ENCODE measurements around the gene SUOX.

DNA sequence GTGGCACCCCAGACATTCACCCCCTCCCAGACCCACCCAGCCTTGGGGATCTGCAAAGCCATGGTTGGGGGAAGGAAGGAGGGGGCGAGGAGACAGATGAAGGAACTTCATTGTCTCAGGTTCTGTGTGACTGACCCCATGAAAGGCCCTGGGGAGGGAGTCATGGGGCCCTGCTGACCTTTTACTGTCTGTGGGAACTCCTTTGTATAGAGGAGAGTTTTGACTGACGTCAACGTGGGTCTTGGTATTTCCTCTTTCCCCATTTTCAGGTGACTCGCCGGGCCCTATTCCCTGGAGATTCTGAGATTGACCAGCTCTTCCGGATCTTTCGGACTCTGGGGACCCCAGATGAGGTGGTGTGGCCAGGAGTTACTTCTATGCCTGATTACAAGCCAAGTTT, 26.3 kb upstream of the SUOX start:
- TF ChIP-seq, protein P1, sequence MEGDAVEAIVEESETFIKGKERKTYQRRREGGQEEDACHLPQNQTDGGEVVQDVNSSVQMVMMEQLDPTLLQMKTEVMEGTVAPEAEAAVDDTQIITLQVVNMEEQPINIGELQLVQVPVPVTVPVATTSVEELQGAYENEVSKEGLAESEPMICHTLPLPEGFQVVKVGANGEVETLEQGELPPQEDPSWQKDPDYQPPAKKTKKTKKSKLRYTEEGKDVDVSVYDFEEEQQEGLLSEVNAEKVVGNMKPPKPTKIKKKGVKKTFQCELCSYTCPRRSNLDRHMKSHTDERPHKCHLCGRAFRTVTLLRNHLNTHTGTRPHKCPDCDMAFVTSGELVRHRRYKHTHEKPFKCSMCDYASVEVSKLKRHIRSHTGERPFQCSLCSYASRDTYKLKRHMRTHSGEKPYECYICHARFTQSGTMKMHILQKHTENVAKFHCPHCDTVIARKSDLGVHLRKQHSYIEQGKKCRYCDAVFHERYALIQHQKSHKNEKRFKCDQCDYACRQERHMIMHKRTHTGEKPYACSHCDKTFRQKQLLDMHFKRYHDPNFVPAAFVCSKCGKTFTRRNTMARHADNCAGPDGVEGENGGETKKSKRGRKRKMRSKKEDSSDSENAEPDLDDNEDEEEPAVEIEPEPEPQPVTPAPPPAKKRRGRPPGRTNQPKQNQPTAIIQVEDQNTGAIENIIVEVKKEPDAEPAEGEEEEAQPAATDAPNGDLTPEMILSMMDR (IDR thresholded peaks at IDR 0.05; ENCODE audit: poor library complexity, severe bottlenecking) = no peak
- TF ChIP-seq EP300 (conservative IDR thresholded peaks at IDR 0.05; ENCODE audit: poor library complexity, severe bottlenecking) = no peak
- TF ChIP-seq POLR2AphosphoS5 (IDR thresholded peaks at IDR 0.05) = no peak
- TF ChIP-seq RAD21 (conservative IDR thresholded peaks at IDR 0.05) = no peak
- TF ChIP-seq EZH2 (IDR thresholded peaks at IDR 0.05; ENCODE audit: borderline replicate concordance, insufficient read depth, low read length, poor library complexity, severe bottlenecking) = no peak
- no peak for TF ChIP-seq MXI1 (conservative IDR thresholded peaks at IDR 0.05; ENCODE audit: poor library complexity, severe bottlenecking)
